Endothelial cell (in vitro differentiated cells): ENCODE data around the gene TRPT1. TPM values are rescaled to one million over a fixed set of nuclear protein-coding genes. Genes with fewer than 3 reads are reported as not detected.

Experiments
- DNase-seq: peaks from one replicate; pipeline ENCODE4 v3.0.0; 2021; ENCODE audit warnings: low spot score
- H3K27ac Mint-ChIP-seq: one replicate; pipeline ENCODE4 v1.8.0; 2021; ENCODE audit warnings: mixed read lengths, inconsistent platforms; ENCODE audit not compliant: unreplicated experiment
- H3K27me3 Mint-ChIP-seq: one replicate; pipeline ENCODE4 v1.8.0; 2021; ENCODE audit warnings: mild to moderate bottlenecking, moderate library complexity, mixed read lengths, inconsistent platforms; ENCODE audit not compliant: unreplicated experiment
- H3K36me3 Mint-ChIP-seq: one replicate; pipeline ENCODE4 v1.8.0; 2021; ENCODE audit warnings: mild to moderate bottlenecking, low read depth, mixed read lengths, inconsistent platforms; ENCODE audit not compliant: unreplicated experiment
- H3K4me1 Mint-ChIP-seq: one replicate; pipeline ENCODE4 v1.8.0; 2021; ENCODE audit warnings: mild to moderate bottlenecking, mixed read lengths, inconsistent platforms; ENCODE audit not compliant: unreplicated experiment
- H3K4me3 Mint-ChIP-seq: one replicate; pipeline ENCODE4 v1.8.0; 2021; ENCODE audit warnings: mild to moderate bottlenecking, mixed read lengths, inconsistent platforms; ENCODE audit not compliant: unreplicated experiment
- H3K9me3 Mint-ChIP-seq: one replicate; pipeline ENCODE4 v1.8.0; 2021; ENCODE audit warnings: mixed read lengths, inconsistent platforms; ENCODE audit not compliant: unreplicated experiment
- CTCF ChIP-seq: fragments of 200-600 bp; sonication (generic); IDR thresholded peaks from one replicate; pipeline ENCODE4 v1.5.0; 2021; ENCODE audit warnings: antibody characterized with exemption; ENCODE audit not compliant: unreplicated experiment
- total RNA-seq: library from RNA; stranded (reverse); fragmentation: NEBNext Ultra II Directional; extraction: Animal tissue kit (Norgen Biotek cat#: 25700); gene quantifications from one replicate; pipeline ENCODE4 v1.2.1, GENCODE V29; 2021; ENCODE audit not compliant: unreplicated experiment

Gene TRPT1
- total RNA-seq, 1 donor from 2014 or later: 23.2 TPM

GRCh38 chr11:64240435-64241240 lies 14.7 kb upstream of the TRPT1 start, which contains the start of gene FKBP2:
Gene FKBP2 (plus strand): TSS chr11:64241095. CDS start chr11:64242388, 1,293 bp downstream.
- Mint-ChIP-seq H3K27ac (peak within 1 kb of the TSS; percentile 90), H3K4me3 (peak within 1 kb of the TSS; percentile 90), H3K9me3 (no peaks in the 10 kb centered on the region), H3K36me3 (peaks cover 6% of the 10 kb centered on the region), H3K27me3 (peaks cover 19% of the 10 kb centered on the region), H3K4me1 (peaks cover 8% of the 10 kb centered on the region)
- DNase-seq: peak; percentile 95
- TF ChIP-seq CTCF: no peak

- TF ChIP-seq CTCF: no peak
- H3K27me3 Mint-ChIP-seq: peaks cover 25% of the 10 kb centered on the region
- H3K36me3 Mint-ChIP-seq: peaks cover 11% of the 10 kb centered on the region
- no peaks in the 10 kb centered on the region for H3K9me3 Mint-ChIP-seq
- H3K4me3 Mint-ChIP-seq: peak overlapping the region; percentile 90
- peak overlapping the region; percentile 90 for H3K27ac Mint-ChIP-seq
- peaks cover 11% of the 10 kb centered on the region for H3K4me1 Mint-ChIP-seq
- no peak for DNase-seq
These were observed 13.9 kb upstream of the TRPT1 start for GRCh38 chr11:64239662-64240434.

GRCh38 chr11:64238999-64239398 lies 13.0 kb upstream of the TRPT1 start:
- Mint-ChIP-seq H3K9me3 (no peaks in the 10 kb centered on the region), H3K27ac (peak overlapping the region; percentile 9), H3K4me1 (peaks cover 11% of the 10 kb centered on the region), H3K36me3 (peaks cover 11% of the 10 kb centered on the region), H3K4me3 (no peak overlapping the region), H3K27me3 (peaks cover 25% of the 10 kb centered on the region)
- TF ChIP-seq CTCF: no peak
- DNase-seq: no peak

- Mint-ChIP-seq H3K36me3 (peaks cover 5% of the 10 kb centered on the region), H3K9me3 (no peaks in the 10 kb centered on the region), H3K27ac (no peak overlapping the region), H3K4me1 (peaks cover 11% of the 10 kb centered on the region), H3K4me3 (no peak overlapping the region), H3K27me3 (peaks cover 26% of the 10 kb centered on the region)
- TF ChIP-seq CTCF: no peak
- no peak for DNase-seq
These were observed 12.1 kb upstream of the TRPT1 start for GRCh38 chr11:64238076-64238475.

GRCh38 chr11:64237484-64237951 lies 11.5 kb upstream of the TRPT1 start:
- Mint-ChIP-seq H3K27ac (no peak overlapping the region), H3K4me1 (peaks cover 11% of the 10 kb centered on the region), H3K4me3 (no peak overlapping the region), H3K36me3 (peaks cover 5% of the 10 kb centered on the region), H3K27me3 (peaks cover 23% of the 10 kb centered on the region), H3K9me3 (no peaks in the 10 kb centered on the region)
- no peak for TF ChIP-seq CTCF
- no peak for DNase-seq
